Measurements from ENCODE around the gene MRPL42.

Gene MRPL42

DNA sequence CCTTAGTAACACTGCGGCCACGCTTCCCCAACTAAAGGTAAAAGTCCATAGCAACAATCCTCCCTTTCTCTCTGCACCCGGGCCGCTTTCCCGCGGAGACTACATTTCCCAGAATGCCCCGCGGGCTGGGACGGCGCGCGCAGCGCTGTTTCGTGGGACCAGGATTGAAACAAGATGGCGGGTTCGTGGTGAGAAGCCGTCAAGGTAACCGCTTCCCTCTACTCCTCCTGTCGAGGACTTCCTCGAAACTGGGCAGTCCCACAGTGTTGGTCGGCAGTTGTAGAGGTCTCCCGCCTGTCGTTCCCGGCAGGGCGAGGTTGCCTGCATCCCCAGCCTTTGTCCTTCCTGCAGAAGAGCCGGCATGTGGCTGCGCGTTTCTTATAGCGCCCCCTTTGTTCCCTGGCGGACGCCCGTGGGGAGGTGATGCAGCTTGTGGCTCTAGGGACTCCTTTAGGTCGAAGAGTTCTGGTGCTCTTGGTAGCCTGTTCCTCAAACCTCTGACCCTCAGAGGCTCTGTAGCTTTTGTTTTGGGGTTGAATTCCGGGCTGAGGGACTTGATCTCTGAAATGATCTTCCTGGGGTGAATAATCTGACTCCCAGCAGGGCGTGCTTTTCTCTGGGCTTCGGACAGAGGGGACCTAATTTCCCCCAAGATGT lies at the start of gene MRPL42:
Gene MRPL42, plus strand, starts transcription at position 164 of the 657 bp plus-strand sequence. CDS start 1,772 bp downstream, outside the sequence.
- ChIA-PET POLR2A (interaction anchor here (0.5 to 1.2 kb wide), 2 partner anchors 25 to 571 kb away, joined by 4 read pairs; no protein-coding TSS in a partner anchor), CTCF (interaction anchor here (0.7 to 2.3 kb wide), 16 partner anchors 9 to 634 kb away, joined by 3 to 10 read pairs (median 3); partner anchors contain the start of gene UBE2N)
- DNase-seq (ENCODE audit: extremely low spot score) = peak; percentile 85
- peak; percentile 68 for TF ChIP-seq CTCF (IDR thresholded peaks at IDR 0.05; ENCODE audit: control extremely low read depth, extremely low read depth, low read depth, missing control alignments)

GRCh38 chr12:93417967-93418480 lies 49.3 kb upstream of the MRPL42 start:
- ChIA-PET CTCF (interaction anchor here (1.2 to 7.3 kb wide), 4 partner anchors 11 to 431 kb away, joined by 3 to 108 read pairs (median 20); no protein-coding TSS in a partner anchor), POLR2A (no interaction called here)
- DNase-seq (ENCODE audit: extremely low spot score) = no peak
- no peak for TF ChIP-seq CTCF (IDR thresholded peaks at IDR 0.05; ENCODE audit: control extremely low read depth, extremely low read depth, low read depth, missing control alignments)

DNA sequence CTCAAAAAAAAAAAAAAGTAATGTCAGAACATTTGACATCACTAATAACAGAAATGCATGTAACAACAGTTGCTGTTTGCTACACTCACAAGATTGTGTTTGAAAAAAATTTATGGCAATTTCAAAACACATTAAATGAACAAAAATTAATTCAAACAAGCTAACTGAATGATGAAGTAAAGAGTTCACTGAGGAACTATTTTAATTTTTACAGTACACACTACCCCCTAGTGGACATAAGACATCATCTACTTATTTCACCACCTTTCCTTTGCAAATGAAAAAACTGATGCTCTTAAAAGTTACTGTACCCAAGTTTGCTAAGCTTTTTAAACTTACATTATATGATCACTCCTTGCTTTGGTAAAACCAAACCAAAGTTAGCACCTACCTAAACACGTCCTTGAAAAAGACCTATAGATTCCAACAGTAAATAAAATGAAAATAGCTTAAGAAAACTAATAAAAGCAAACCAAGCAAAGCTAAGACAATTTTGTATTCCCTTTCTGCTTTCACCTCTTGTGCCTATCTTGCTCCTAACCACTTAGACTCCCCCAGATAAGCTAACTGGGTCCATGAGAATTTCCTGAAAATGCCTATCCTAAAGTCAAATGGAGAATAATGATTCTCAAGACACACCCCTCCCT lies 47.8 kb upstream of the MRPL42 start:
- CTCF ChIA-PET = interaction anchor here (0.7 to 7.3 kb wide), 55 partner anchors 9 to 733 kb away, joined by 3 to 108 read pairs (median 4); partner anchors contain the start of genes EEA1 and NUDT4
- POLR2A ChIA-PET = interaction anchor here (1.0 kb wide), 1 partner anchor 14 kb away, joined by 3 read pairs; no protein-coding TSS in a partner anchor
- peak; percentile 27 for DNase-seq (ENCODE audit: extremely low spot score)
- TF ChIP-seq CTCF (IDR thresholded peaks at IDR 0.05; ENCODE audit: control extremely low read depth, extremely low read depth, low read depth, missing control alignments) = peak; percentile 53

DNA sequence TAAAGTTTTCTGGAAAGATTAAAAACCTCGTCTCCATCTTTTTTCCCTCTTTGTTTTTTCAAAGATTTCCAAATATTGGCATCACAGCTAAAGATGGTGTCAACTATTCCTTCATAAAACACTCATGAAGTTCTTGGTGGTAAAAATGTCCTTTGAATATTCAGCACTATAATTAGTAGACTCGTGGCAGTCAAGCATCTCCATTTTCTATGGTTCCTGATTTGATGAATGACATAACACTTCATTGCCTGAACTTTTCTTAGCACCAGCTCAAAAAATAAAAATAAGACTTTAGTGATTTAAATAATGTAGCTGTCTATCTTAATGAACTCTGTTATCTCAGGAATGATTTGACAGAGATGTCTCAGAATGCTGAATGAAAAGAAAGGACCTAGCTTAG lies 45.3 kb upstream of the MRPL42 start:
- TF ChIP-seq CTCF (IDR thresholded peaks at IDR 0.05; ENCODE audit: control extremely low read depth, extremely low read depth, low read depth, missing control alignments) = no peak
- no peak for DNase-seq (ENCODE audit: extremely low spot score)
- ChIA-PET POLR2A (no interaction called here), CTCF (interaction anchor here (1.0 to 7.3 kb wide), 5 partner anchors 9 to 679 kb away, joined by 4 to 108 read pairs (median 9); no protein-coding TSS in a partner anchor)

GRCh38 chr12:93425736-93426411 lies 41.4 kb upstream of the MRPL42 start:
- CTCF ChIA-PET = interaction anchor here (0.9 to 1.9 kb wide), 7 partner anchors 9 to 675 kb away, joined by 3 to 9 read pairs (median 3); no protein-coding TSS in a partner anchor
- no peak for TF ChIP-seq CTCF (IDR thresholded peaks at IDR 0.05; ENCODE audit: control extremely low read depth, extremely low read depth, low read depth, missing control alignments)
- POLR2A ChIA-PET = interaction anchor here (0.5 to 1.2 kb wide), 3 partner anchors 9 to 682 kb away, joined by 4 to 11 read pairs (median 8); no protein-coding TSS in a partner anchor
- DNase-seq (ENCODE audit: extremely low spot score) = no peak

Data from GM10248 (cell line).